ENCODE measurements around the gene GATA1.

GATA1 gene

DNA sequence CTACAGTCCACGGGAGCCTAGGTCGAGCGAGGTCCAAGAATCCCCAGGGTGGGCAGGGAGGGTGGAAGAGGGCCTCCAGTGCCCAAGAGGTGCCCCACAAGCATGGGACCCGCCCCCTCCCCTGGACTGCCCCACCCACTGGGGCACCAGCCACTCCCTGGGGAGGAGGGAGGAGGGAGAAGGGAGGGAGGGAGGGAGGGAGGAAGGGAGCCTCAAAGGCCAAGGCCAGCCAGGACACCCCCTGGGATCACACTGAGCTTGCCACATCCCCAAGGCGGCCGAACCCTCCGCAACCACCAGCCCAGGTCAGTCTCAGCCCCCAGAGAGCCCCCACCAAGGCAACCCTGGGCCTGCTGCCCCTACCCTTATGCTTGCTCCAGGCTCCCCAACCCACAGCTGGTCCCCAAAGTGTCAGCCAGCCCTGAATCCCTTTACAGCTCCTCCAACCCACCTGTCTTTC, at the start of gene GATA1:
Gene GATA1 (plus strand): TSS at position 250 of the 460 bp plus-strand sequence. CDS start 4,520 bp downstream, outside the sequence.
- no peak for DNase-seq (ENCODE audit: low read depth, low spot score)

DNA sequence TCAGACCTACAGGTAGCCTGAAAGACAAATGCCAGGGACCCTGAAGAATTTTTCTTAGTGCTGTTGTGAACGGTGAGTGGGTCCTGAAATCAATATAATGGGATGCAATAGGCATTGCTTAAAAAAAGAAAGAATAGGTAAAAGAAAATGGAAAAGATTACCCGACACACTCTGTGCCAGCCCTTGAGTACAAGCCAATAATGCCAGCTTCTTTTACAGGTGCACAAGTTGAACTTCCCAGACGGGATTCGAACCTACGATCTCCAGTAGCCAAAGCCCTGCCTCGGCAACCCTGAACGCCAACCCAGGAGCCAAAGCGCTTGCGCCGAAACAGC, 49.5 kb upstream of the GATA1 start:
- DNase-seq (ENCODE audit: low read depth, low spot score): no peak

DNA sequence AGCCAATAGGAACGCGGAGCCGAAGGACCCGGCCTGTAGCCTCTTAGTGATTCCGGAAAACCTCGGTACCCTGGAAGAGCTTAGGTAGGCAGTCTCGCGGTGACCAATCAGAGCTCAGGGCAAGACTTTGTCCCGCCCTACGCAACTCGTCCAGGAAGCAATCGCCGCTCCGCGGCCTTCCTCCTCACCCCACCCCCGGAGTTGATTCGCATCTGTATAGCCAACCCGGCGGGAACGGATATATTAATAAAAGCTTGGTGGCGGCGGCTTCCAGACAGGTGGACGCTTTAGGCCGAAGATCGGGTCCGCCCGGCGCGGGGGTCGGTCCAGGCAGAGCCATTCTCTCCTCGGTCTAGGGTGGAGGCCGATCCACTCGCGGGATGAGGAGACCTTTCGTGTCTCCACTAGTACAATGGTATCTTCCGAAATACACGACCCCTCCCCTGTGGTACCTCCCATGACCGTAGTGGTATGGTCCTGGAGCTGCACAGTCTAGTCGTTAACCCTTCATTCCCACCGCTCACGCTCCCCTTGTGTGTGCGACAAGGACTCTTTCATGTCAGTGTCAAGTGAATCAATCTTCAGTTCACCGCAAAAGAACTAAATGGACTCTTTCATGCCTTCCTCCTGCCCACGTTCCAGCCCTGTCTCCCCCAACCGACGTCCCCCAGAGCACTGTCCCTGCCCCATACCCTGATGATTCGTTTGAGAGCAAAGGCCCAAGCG, 49.0 kb upstream of the GATA1 start:
- peak; percentile 62 for DNase-seq (ENCODE audit: low read depth, low spot score)

DNA sequence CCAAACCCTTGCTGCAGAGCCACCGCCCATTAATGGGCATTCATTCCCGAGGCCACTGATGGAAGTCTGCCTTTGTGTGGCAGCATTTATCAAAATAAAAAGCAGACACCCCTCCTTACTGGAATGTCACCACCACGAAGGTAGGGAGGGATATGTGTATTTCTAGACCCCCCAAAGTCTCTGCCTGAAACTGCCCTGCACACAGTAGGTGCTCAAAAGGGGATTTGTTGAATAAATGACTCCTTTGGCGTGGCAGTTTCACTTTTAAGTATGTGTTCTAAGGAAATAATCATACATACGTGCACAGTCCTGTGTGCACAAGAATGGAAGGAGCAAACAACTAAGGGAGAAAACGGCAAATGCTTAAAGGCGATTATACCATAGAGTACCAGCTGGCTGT, 48.5 kb upstream of the GATA1 start:
- DNase-seq (ENCODE audit: low read depth, low spot score): no peak

DNA sequence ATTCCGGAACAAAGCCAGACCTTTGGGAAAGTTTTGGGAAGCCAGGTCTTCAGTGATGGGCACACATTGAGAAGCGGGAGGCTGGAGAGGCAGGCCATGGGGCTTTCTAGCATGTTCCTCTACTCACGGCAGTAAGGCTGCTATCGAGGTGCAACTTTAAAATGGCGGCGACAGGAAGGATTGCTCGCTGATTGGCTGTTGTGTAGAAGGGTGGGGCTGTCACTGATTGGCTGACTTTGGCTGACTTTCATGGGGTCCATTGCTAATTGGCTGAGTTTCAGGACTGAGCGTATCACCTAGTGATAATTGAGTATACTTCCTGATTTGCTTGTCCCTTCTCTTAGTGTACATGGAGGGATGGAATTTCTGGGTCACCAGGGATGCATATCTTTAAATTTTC, 44.6 kb upstream of the GATA1 start:
- no peak for DNase-seq (ENCODE audit: low read depth, low spot score)

DNA sequence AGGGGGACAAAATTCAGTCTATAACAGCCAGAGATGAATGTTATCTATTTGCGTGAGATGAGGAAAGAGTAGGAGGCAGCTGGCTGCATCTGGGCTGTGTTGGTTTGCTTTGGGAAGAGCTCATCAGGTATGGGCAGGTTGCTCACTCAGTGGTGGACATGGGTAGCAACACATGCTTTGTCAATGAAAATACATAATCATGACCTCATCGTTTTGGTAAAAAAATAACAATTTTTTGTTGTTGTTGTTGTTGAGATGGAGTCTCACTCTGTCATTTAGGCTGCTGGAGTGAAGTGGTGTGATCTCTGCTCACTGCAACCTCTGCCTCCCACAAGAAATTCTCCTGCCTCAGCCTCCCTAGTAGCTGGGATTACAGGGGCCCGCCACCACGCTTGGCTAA, 41.2 kb upstream of the GATA1 start:
- DNase-seq (ENCODE audit: low read depth, low spot score): no peak

DNA sequence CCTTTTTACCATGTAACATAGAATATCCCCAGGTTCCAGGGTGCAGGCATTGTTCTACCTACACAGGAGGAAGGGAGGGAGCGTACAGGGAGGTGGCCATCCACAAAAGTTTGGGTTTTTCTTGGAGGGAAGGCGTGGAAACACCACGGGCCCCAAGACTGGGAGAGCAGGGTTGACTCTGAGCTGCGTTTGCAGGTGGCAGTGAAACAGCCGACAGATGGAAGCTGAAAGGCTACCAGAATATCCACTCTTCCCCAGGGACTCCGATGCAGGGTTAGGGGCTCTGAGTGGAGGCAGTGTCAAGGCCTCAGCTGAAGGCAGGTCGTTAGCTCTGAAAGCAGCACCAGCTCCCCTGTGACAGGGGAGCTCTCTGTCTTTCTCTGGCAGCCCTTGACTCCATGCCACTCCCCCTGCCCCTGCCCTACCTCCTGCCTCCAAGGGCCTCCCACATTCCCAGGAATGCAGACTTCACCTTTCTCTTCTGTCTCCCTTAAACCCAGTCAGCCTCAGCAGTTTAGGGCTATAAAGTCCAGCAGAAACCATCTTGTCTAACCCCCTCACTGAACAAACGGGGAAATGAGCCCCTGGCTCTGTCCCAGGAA, 38.9 kb upstream of the GATA1 start:
- DNase-seq (ENCODE audit: low read depth, low spot score): no peak

DNA sequence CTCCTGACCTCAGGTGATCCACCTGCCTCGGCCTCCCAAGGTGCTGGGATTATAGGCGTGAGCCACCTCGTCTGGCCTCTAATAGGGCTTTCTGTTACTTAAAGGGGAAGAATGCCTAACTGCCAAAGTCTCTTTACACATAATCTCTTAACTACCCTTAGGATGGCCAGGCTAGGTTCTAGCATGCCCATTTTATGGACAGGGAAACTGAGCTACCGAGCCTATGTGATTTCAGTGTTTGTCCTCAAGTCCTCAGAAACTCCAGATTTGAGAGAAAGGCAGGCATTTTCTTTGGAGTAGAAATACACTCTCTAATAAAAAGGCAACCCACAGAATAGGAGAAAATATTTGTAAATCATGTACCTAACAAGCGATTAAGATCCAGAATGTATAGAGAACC, 37.2 kb upstream of the GATA1 start:
- no peak for DNase-seq (ENCODE audit: low read depth, low spot score)

DNA sequence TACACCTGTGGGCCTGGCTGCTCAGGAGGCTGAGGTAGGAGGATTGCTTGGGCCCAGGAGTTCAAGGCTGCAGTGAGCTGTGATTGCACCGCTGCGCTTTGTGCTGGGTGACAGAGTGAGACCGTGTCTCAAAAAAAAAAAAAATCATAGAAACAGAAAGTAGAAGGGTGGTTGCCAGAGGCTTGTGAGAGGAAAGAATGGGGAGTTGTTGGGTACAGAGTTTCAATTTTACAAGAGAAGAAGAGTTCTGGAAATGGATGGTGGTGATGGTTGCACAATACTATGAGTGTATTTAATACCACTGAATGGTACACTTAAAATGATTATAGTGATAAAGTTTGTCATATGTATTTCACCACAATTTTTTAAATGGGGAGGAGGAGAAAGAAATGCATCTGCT, 35.0 kb upstream of the GATA1 start:
- DNase-seq (ENCODE audit: low read depth, low spot score): no peak

DNA sequence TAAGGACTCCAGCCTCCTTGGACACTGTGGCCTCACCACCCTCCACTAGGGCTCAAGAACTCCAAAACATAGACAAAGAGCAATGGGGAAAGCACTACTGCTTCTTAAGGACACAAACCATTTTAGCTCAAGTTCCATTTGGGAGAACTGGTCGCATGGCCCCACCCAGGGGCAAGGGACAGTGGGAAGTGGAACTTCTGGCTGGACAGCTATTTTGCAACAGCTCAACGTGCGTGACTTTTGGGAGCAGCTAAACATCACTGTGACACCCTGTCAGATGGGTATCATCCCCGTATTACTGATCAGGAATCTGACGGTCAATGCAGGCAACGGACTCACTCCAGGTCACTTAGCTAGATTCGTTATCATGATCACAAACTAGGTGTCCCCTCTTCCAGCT, 33.9 kb upstream of the GATA1 start:
- DNase-seq (ENCODE audit: low read depth, low spot score): no peak

DNA sequence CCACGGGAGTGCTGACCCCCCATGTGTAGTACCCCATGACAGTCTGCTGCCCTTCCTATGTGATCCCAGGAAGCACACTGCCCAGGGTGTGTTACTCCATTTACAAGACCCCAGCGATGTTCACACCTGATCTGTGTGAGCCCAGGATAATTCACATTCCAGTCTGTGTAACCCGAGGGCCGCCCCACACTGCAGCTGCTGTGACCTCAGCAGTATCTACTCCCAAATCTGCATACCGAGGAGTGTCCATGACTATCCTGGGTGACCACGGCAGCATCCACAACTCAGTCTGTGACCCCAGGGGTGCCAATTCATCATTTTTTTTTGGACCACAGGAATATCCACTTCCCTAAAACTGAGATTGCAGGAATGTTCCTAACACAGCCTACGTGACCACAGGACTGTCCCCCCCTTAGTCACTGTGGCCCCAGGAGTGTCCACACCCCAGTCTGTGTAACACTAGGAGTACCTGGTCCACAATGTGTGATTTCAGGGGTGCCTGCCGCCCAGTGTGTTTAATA, 32.6 kb upstream of the GATA1 start:
- no peak for DNase-seq (ENCODE audit: low read depth, low spot score)

DNA sequence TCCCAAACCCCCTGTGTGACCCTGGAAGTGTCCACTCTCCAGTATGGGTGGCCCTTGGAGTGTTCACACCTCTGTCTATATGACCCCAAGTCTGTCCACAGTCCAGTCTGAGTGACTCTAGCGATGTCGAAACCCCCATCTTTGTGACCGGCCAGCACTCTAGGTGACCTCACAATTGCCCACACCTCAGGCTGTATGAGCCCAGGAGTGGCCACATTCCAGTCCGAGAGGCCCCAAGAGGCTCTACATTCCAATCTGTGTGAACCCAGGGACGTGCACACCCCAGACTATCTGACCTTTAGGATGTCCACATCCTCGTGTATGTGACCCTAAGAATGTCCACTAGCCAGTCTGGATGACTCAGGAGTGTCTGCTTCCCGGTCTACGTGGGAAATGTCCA, 32.2 kb upstream of the GATA1 start:
- no peak for DNase-seq (ENCODE audit: low read depth, low spot score)

DNA sequence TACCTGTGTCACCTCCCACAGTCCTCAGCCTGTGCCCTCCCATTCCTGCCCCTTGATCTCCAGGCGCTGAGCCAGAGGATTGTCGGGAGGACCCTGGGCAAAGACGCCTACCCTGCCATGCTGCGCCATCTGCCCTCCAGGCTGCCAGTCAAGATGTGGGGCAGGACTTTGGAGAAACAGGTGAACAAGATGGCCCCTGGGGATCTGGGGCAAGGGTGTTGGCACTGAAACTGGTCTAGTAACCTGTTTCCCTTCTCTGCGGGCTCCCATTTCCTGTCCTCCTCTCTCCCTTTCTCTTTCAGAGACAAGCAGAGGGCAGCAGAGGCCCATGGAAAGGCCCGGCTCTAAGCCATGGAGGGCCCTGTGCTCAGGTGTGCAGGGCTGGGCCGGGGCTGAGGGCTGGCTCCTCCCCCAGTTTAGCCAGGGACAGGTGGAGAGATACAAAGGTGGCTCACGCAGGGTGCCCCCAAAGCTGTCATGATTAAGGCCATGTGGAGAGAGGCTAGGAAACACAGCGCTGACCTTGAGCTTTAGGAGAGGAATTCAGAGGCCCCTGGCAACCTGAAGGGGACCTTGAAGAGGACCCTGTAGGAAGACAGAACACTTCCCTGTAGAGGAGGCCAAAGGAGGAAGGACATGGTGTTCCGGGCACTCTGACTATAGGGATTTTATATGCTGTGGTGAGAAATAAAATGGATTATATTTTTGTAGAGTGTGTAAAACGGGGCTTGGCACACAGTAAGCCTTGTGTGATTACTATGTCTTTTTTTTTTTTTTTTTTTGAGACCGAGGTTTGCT, 24.5 kb upstream of the GATA1 start, which contains the start of gene GLOD5:
Gene GLOD5 (plus strand): TSS at position 74 of the 798 bp plus-strand sequence. CDS start 44 bp downstream, at position 118.
- DNase-seq (ENCODE audit: low read depth, low spot score): no peak

DNA sequence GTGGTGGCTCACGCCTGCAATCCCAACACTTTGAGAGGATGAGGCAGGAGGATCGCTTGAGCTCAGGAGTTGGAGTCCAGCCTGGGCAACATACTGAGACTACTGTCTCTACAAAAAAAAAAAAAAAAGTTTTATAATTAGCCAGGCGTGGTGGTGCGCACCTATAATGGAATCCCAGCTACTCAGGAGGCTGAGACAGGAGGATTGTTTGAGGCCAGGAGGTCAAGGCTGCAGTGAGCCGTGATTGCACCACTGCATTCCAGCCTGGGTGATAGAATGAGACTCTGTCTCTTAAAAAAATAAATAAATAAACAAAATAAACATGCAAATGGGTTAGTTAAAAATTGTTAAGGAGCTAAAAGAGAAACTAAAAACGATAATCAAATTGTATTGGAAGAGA, 17.2 kb upstream of the GATA1 start:
- DNase-seq (ENCODE audit: low read depth, low spot score): no peak

DNA sequence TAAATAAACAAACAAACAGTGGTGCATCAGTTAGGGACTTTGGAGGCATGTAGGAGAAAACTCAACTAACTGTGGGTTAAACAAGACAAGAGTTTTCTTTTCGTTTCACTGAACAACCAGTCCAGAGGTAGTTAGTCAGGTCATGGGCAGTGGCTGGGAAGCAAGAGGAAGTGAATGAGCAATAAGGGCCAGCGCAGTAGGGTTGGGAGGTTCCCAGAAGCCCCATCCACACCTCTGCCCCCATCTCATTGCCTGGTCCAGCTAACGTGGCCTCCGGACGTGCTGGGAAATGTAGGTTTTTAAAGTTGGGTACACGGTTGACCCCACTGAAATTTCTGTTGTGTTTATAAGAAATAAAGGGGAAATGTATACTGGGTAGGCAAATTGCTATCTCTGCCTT, 16.1 kb upstream of the GATA1 start:
- no peak for DNase-seq (ENCODE audit: low read depth, low spot score)

DNA sequence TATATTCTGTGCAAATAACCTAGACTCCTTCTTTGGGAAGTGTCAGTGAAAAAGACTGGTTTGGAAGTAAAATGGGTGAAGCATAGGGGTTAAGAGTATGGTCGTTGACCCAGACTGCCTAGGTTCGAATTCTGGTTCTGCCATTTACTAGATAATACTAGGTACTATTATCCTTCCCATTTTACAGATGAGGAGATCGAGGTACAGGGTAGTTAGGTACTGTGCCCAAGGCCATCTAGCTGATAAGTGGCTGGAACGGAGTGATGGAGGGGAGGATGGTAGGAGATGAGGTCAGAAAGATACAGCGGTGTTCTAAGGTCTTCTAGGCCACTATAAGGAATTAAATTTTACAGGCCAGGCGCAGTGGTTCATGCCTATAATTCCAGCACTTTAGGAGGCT, 13.8 kb upstream of the GATA1 start:
- no peak for DNase-seq (ENCODE audit: low read depth, low spot score)

DNA sequence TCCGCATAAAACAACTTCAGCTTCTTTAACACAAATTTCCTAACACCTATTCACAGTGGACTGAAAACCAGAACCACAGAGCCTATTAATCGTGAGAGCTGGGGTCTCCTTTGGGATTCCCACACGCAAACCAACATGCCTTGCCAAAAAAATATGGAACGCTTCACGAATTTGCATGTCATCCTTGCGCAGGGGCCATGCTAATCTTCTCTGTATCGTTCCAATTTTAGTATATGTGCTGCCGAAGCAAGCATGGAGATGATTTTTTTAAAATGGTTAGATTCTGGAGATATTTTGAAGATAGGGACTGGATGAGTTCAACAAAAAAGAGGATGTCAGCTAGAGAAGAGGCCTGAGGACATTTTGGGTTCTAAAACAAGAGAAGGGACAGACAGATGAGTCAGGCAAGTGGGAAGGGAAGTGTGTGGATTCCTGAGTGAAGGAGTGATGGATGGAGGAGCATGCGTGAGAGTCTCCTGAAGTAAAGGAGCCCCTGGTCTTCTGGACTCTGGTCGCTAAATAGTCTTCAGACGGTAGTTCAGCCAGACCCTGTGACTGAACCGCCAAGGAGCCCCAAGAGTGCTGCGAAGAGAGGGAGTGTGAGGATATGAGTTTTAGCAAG, 9.5 kb upstream of the GATA1 start:
- DNase-seq (ENCODE audit: low read depth, low spot score): no peak

DNA sequence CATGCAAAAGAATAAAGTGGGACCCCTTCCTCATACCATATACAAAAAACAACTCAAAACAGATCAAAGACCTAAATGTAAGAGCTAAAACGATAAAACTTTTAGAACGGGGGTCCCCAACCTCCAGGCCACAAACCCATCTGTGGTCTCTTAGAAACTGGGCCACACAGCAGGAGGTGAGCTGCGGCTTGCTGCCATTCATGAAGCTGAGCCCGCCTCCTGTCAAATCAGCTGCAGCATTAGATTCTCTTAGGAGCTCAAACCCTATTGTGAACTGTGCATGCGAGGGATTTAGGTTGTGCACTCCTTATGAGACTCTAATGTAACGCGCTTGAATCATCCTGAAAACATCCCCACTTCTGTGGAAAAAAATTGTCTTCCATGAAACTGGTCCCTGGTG, 7.0 kb upstream of the GATA1 start:
- DNase-seq (ENCODE audit: low read depth, low spot score): no peak

DNA sequence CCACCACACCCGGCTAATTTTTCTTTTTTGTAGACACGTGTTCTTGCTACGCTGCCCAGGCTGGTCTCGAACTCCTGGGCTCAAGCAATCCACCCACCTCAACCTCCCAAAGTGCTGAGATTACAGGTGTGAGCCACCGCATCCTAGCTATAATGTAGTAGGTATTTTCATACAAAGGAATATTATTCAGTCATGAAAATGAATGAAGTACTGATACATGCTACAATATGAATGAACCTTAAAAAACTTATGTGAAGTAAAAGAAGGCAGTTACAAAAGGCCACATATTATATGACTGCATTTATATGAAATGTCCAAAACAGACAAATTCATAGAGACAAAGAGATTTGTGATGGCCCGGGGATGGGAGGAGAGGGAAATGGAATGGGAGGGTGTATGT, 4.7 kb upstream of the GATA1 start:
- DNase-seq (ENCODE audit: low read depth, low spot score): no peak

DNA sequence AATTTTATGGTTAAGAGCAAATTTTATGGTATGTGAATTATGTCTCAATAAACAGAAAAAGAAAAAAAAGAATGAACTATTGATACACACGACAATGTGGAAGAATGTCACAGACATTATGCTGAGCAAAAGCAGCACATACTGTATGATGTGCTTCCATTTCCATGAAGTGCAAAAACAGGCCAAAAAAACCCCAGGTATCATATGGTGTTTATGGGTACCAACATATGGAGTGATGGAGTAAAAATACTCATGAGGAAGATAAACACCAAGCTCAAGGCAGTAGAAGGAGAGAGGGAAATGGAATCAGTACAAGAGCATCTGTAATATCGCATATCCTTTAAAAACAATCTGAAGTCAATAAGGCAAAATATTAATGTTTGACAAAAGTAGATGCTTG, 4.2 kb upstream of the GATA1 start:
- DNase-seq (ENCODE audit: low read depth, low spot score): no peak

DNA sequence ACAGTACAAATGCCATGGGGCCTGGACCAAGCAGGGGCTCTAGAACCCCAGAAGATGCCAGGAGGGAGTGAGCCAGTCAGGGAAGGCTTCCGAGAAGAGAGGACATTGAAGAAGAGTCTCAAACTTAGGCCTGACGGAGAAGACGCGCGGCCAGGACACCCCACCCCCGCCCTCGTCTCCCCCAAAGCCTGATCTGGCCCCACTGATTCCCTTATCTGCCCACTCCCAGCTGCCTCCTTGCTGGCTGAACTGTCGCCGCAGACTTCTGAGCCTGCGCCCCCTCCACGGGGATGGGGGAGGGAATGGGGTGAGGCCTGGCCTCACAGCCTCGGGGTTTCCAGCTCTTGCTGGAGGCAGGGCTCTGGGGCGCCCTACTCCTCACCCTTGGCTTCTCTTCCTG, 3.6 kb upstream of the GATA1 start:
- no peak for DNase-seq (ENCODE audit: low read depth, low spot score)

DNA sequence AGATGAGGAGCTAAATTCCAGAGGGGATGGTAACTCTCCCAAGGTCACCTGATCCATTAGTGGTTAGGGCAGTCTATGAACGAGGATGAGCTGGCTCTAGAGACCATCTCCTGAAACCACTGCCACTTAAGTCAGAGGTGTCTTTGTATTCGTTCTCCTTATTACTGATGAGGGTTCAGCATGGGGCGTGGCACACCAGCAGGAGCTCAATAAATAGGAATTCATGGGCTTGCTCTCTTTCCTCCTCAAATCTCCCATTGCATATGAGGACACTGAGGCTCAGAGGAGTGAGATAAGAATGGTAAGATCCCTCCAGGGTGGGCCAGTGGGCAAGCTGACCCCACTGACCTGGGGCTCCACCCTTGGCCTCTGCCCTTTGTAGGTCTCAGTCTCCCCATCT, 1.7 kb upstream of the GATA1 start:
- no peak for DNase-seq (ENCODE audit: low read depth, low spot score)
